Vagina (tissue), 2 donors: ENCODE data around the gene CDK9. TPM values are rescaled to one million over a fixed set of nuclear protein-coding genes. Genes with fewer than 3 reads are reported as not detected.

ENCODE experiments used
- DNase-seq, 2 donors: peaks; one replicate each; pipeline ENCODE4 v3.0.0-alpha.2; 2017; ENCODE audit errors: extremely low spot score in 2 of 2
- H3K27ac ChIP-seq: fragments of 200-600 bp; sonication (generic); one replicate; pipeline ENCODE4 v1.5.1; 2019
- H3K27me3 ChIP-seq: fragments of 200-600 bp; sonication (generic); one replicate; pipeline ENCODE4 v1.5.1; 2019
- H3K36me3 ChIP-seq, 2 donors: fragments of 200-600 bp; sonication (generic); one replicate each; pipeline ENCODE4 v1.5.1; 2017 to 2019
- H3K4me1 ChIP-seq: fragments of 200-600 bp; sonication (generic); one replicate; pipeline ENCODE4 v1.5.1; 2019
- H3K4me3 ChIP-seq, 2 donors: fragments of 200-600 bp; sonication (generic); 1 replicate in 1 of 2; 2 replicates in 1 of 2; pipeline ENCODE4 v1.5.1; 2016 to 2019
- H3K9me3 ChIP-seq: fragments of 200-600 bp; sonication (generic); one replicate; pipeline ENCODE4 v1.5.1; 2019
- POLR2A ChIP-seq, 2 donors: fragments of 450-650 bp; IDR thresholded peaks; one replicate each; pipeline ENCODE4 v1.6.1; 2017; ENCODE audit warnings: antibody characterized with exemption in 2 of 2, mild to moderate bottlenecking in 2 of 2, moderate library complexity in 2 of 2
- POLR2AphosphoS5 ChIP-seq, 2 donors: sonication (generic); formaldehyde crosslinking; IDR thresholded peaks; one replicate each; pipeline ENCODE4 v1.9.0; 2017; ENCODE audit warnings: antibody characterized with exemption in 2 of 2, mild to moderate bottlenecking in 2 of 2, low read depth in 1 of 2; ENCODE audit not compliant: insufficient read depth in 1 of 2
- intact Hi-C: fragments of 100-400 bp; cut with DNase I; formaldehyde crosslinking; loops from one replicate; pipeline ENCODE4 v1.15.1; 2023
- total RNA-seq: library from RNA; depleted of rRNA; stranded (reverse); fragments of >200 nt; gene quantifications from one replicate; pipeline ENCODE4 v1.2.3, GENCODE V29; 2016
- TF ChIP-seq, protein P1 (sequence below), 3 experiments: fragments of 450-650 bp in 2 of 3; fragments of 200-600 bp in 1 of 3; sonication (generic) in 1 of 3; IDR thresholded peaks; one replicate each; pipeline ENCODE4 v1.5.1; 2017 to 2019; ENCODE audit warnings: antibody characterized with exemption in 3 of 3, mild to moderate bottlenecking in 2 of 3, moderate library complexity in 2 of 3

The CDK9 gene
- total RNA-seq, 1 donor from 2014 or later: 66.3 TPM

GRCh38 chr9:127776195-127776923, 9.5 kb upstream of the CDK9 start:
- TF ChIP-seq POLR2A (IDR thresholded peaks at IDR 0.05) (no peak), POLR2AphosphoS5 (IDR thresholded peaks at IDR 0.05; ENCODE audit: insufficient read depth in 1 of 2, low read depth in 1 of 2) (no peak)
- TF ChIP-seq, protein P1, sequence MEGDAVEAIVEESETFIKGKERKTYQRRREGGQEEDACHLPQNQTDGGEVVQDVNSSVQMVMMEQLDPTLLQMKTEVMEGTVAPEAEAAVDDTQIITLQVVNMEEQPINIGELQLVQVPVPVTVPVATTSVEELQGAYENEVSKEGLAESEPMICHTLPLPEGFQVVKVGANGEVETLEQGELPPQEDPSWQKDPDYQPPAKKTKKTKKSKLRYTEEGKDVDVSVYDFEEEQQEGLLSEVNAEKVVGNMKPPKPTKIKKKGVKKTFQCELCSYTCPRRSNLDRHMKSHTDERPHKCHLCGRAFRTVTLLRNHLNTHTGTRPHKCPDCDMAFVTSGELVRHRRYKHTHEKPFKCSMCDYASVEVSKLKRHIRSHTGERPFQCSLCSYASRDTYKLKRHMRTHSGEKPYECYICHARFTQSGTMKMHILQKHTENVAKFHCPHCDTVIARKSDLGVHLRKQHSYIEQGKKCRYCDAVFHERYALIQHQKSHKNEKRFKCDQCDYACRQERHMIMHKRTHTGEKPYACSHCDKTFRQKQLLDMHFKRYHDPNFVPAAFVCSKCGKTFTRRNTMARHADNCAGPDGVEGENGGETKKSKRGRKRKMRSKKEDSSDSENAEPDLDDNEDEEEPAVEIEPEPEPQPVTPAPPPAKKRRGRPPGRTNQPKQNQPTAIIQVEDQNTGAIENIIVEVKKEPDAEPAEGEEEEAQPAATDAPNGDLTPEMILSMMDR (IDR thresholded peaks at IDR 0.05): no peak
- Histone ChIP-seq H3K9me3 (no peaks in the 10 kb centered on the region), H3K27ac (no peak overlapping the region), H3K4me1 (no peaks in the 10 kb centered on the region), H3K27me3 (no peaks in the 10 kb centered on the region), H3K36me3 (no peaks in the 10 kb centered on the region), H3K4me3 (peak overlapping the region in 1 of 2 donors; percentile 24)
- intact Hi-C loops: no loop called here
- no peak for DNase-seq

DNA sequence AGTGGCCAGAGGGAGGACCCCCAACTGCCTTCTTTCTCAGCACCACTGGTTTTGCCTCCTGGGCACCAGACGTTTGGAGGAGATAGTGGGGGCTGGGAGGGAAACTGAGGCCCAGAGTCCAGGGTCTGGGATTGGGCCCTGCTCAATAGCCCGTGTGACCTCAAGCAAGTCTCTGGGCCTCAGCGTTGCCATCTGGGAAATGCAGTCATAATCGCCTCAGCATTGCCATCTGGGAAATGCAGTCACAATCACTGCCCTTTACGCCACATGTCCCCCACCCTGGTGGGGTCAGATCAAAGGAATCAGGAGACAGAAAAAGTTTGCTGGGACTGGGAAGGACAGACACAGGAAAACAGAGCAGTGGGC, 8.9 kb upstream of the CDK9 start:
- Histone ChIP-seq H3K4me3 (peak overlapping the region in 1 of 2 donors; percentile 24), H3K36me3 (no peaks in the 10 kb centered on the region), H3K27ac (no peak overlapping the region), H3K9me3 (no peaks in the 10 kb centered on the region), H3K27me3 (no peaks in the 10 kb centered on the region), H3K4me1 (no peaks in the 10 kb centered on the region)
- intact Hi-C loops: no loop called here
- no peak for TF ChIP-seq POLR2AphosphoS5 (IDR thresholded peaks at IDR 0.05; ENCODE audit: insufficient read depth in 1 of 2, low read depth in 1 of 2)
- TF ChIP-seq, protein P1 (IDR thresholded peaks at IDR 0.05): no peak
- TF ChIP-seq POLR2A (IDR thresholded peaks at IDR 0.05): no peak
- no peak for DNase-seq

DNA sequence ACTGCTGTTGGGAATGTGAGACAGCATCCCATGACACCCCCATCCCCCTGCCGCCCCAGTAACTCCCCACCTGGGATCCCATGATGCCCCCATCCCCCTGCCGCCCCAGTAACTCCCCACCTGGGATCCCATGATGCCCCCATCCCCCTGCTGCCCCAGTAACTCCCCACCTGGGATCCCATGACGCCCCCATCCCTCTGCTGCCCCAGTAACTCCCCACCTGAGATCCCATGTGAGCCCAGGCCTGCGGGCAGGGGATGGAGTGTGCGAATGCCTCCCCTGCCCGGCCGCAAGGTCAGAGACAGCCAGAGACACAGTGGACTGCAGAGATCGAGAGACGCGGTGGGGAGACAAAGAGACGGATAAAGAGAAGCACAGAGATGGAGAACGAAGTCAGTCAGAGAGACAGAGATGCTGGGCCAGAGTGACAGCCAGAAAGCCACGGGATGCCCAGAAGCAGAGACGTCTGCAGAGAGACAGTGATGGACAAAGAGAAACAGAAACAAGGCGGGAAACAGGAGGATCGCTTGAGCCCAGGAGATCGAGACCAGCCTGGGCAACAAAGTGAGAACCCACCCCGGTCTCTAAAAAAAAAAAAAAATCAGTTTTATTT, 8.4 kb upstream of the CDK9 start:
- no peaks in the 10 kb centered on the region for H3K9me3 ChIP-seq
- no peak for TF ChIP-seq POLR2A (IDR thresholded peaks at IDR 0.05)
- no peak for TF ChIP-seq POLR2AphosphoS5 (IDR thresholded peaks at IDR 0.05; ENCODE audit: insufficient read depth in 1 of 2, low read depth in 1 of 2)
- TF ChIP-seq, protein P1 (IDR thresholded peaks at IDR 0.05): no peak
- no peaks in the 10 kb centered on the region for H3K36me3 ChIP-seq
- no peaks in the 10 kb centered on the region for H3K4me1 ChIP-seq
- intact Hi-C loops: no loop called here
- peak overlapping the region; percentile 70 for H3K27ac ChIP-seq
- H3K27me3 ChIP-seq: no peaks in the 10 kb centered on the region
- H3K4me3 ChIP-seq: peak overlapping the region in 1 of 2 donors; percentile 19
- no peak for DNase-seq

DNA sequence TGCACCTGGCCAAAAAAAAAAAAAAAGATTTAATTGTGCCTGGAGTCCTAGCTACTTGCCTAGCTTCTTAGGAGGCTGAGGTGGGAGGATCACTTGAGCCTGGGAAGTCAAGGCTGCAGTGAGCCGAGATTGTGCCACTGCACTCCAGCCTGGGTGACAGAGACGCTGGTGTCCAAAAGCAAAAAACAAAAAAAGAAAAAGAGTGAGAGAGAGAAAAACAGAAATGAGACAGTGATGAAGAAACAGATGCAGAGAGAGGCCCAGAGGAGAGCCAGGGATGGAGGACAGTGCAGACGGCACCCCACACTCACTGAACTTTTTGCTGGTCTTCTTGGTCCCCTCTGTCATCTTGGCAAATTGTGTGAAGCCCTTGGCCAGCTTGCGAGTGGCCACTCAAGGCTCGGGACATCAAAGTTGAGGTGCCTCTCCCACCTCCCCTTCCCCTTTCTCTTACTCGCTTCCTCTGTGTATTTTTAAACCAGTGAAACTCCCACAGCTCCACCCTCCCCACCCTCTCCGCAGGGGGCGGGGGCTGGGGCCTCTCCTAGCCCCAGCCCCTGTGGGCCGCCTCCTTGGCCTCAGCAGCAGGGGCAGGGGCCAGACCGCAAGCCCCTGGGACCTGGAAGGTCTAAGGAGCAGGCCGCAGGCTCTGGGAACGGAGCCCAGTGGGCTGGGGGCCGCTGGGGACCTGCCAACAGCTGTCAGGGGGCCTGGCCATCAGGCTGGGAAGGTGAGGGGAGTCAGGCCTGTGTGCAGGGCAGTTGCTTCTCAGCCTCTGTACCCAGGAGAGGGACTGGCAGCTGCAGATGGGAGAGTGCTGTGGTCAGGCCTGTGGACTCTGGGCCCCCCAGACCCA, 7.3 kb upstream of the CDK9 start, which contains the start of gene SH2D3C:
SH2D3C (minus strand) TSS at position 387 of the 856 bp plus-strand sequence; CDS start at position 348, 39 bp downstream.
- intact Hi-C loops: no loop called here
- H3K27ac ChIP-seq: peak within 1 kb of the TSS; percentile 70
- no peaks in the 10 kb centered on the region for H3K9me3 ChIP-seq
- peaks cover 3% of the 10 kb centered on the region for H3K4me1 ChIP-seq
- peak within 1 kb of the TSS in 1 of 2 donors; percentile 19 for H3K4me3 ChIP-seq
- TF ChIP-seq, protein P1 (IDR thresholded peaks at IDR 0.05): no peak
- TF ChIP-seq POLR2AphosphoS5 (IDR thresholded peaks at IDR 0.05; ENCODE audit: insufficient read depth in 1 of 2, low read depth in 1 of 2) (no peak), POLR2A (IDR thresholded peaks at IDR 0.05) (no peak)
- DNase-seq: no peak
- no peaks in the 10 kb centered on the region for H3K27me3 ChIP-seq
- H3K36me3 ChIP-seq: no peaks in the 10 kb centered on the region
